Body of pancreas (tissue), 4 donors: ENCODE data around the gene ZNF140.

Source experiments
- CTCF ChIP-seq, 7 experiments: fragments of 450-650 bp in 4 of 7; fragments of 200-600 bp in 3 of 7; sonication (generic) in 3 of 7; IDR thresholded peaks; one replicate each; pipeline ENCODE4 v1.5.1; 2016 to 2019; ENCODE audit warnings: antibody characterized with exemption in 7 of 7
- POLR2A ChIP-seq, 3 donors: fragments of 450-650 bp; IDR thresholded peaks; one replicate each; pipeline ENCODE4 v1.6.1; 2016; ENCODE audit warnings: antibody characterized with exemption in 3 of 3, mild to moderate bottlenecking in 2 of 3

GRCh38 chr12:133073836-133074235 is 6.9 kb upstream of the ZNF140 start:
- no peak for TF ChIP-seq CTCF (IDR thresholded peaks at IDR 0.05)
- no peak for TF ChIP-seq POLR2A (IDR thresholded peaks at IDR 0.05)
